AG08395 (cell line): ENCODE results near the gene NEXN.
"Not testable (repeated sequence)": the region's sequence is repeated elsewhere in the genome, so short reads cannot be mapped to it uniquely, and the experiment has no call there.

Experiments
- DNase-seq: peaks from one replicate; pipeline ENCODE4 v3.0.0; 2012; ENCODE audit warnings: mixed read lengths, low spot score

NEXN gene

DNA sequence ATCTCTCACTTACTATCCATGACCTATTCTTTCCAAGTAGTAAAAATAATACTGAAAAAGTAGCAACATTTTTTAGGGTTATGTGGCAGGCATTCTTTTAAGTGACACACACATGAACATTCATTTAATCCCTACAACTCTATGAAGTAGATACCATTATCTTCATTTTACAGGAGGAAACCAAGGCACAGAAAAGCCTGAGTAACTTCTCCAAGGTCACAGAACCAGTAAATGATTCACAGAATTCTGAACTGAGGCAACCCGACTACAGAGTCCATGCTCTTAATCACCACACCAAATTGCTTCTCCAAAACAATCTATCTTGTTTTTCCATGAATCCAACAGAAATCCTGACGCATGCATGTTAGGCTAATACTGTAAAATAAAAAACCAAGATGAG lies 73.0 kb downstream of the NEXN start:
- DNase-seq, result no peak

DNA sequence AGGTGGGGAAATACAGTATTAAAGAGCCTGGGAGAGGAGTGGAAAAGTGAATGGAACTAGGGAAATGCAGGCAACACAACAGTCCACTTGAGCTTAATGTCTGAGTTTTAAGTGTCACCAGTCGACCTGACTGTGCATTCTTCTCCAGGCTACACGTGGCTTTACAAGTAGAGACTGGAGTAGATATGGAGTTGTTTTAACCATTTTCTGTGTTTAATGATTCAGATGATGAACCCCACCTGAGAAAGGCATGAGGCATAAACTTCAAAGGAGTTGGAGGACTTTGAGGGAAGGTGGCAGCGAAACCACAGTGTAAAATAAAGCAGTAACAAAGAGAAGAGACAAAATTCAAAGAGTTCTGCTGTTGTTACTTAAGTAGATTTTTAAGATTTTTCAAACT lies 77.9 kb downstream of the NEXN start:
- DNase-seq, result no peak

DNA sequence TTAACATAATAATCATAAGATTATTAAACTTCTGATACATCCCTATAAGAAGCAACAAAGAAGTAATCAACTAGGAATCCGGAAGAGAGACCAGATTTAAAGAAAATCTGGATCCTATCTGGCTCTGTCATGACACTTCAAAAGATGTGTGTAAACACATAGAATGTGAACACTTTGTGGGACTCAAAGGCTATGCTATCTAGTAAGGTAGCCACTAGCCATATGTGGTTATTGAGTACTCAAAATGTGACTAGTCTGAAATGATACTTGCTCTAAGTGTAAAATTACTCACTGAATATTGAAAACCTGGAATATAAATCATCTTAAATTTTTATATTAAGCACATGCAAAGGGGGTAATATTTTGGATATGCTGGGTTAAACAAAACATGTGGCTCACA lies 81.8 kb downstream of the NEXN start:
- no peak for DNase-seq

DNA sequence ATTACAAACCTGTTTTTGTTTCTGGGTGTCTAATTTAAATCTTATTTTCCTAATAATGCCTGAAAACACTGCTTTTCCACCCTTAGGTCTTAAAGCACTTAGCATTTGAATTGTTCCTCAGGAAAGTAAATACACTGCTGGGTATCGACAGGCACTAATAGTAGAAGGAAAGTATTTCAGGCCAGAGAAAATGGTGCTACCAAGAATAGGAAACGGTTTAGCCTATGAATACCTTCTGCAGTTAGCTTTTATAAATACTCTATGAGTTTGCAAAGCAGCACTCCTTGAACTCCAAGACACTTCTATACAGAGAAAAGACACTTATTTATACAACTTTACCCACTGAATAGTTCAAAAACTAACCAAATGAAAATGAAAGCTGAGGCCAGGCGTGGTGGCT lies 83.7 kb downstream of the NEXN start:
- DNase-seq, result no peak

DNA sequence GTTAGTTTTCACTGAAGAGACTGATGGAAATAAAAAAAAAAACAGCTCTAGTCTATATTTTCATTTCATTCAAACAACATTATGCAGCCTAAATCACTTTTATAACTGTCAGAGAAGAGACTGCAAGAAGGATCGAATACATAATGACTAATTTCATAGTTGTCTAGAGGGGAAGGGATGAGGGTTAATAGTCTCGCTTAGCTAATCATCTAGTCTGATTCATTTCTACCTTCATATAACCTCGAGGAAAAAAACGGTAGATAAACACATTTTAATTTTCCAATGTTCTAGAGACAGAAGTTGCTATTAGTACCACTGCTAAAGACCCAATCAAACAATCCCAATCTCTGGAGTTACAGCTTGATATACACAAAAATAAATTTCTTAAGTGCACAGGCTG lies 87.0 kb downstream of the NEXN start:
- peak; percentile 15 for DNase-seq

DNA sequence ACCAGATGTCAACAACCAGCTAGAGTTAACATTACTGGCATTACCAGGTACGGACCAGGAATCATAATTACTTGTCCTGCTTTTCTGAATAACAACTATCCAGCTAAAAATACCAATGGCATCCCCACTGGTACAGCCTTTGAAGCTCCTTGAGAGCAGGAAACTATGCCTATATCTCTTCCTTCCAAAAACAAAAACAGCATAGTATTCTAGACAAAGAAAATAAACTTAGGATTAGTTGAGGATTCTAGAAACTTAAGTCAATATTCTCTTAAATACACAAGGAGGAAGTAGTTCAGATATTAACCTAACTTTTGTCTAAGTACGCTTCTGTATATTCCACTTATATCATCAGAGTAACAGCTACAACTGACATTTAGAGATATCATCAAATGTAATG lies 87.5 kb downstream of the NEXN start:
- no peak for DNase-seq

DNA sequence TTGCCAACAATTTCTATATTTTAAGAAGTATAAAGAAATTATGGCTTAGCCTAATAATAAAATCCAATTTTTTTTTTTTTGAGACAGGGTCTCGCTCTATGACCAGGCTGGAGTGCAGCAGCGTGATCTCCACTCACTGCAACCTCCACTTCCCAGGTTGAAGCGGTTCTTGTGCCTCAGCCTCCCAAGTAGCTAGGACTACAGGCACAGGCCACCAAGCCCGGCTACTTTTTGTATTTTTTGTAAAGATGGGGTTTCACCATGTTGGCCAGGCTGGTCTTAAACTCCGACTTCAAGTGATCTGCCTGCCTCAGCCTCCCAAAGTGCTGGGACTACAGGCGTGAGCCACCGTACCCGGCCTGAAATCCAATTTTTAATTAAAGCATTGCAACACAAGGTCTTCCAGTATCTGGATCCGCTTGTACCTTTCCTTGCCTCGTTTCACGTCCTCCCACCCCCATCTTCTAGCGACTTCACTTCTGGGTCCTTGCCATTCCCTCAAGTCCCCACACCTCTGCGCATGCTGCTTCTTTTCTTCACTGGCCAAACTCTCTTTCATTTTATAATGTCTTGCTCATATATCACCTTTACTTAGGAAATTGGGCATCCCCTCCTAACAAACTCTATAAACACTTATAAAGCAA lies 88.1 kb downstream of the NEXN start:
- DNase-seq, result no peak

DNA sequence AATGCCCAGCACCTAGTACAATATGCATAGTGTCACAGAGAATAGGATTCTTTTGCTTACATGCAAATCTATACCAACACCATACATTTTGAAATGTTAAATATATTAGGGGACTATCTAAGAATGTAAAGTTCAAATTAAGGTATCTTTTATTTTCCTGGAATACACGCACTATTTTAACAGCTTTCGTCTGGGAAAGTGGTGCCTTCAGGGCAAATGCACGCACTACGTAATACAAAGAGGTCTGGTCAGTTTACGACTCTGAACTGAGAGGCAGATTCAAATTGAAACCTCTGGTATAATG lies 89.5 kb downstream of the NEXN start:
- peak; percentile 71 for DNase-seq

DNA sequence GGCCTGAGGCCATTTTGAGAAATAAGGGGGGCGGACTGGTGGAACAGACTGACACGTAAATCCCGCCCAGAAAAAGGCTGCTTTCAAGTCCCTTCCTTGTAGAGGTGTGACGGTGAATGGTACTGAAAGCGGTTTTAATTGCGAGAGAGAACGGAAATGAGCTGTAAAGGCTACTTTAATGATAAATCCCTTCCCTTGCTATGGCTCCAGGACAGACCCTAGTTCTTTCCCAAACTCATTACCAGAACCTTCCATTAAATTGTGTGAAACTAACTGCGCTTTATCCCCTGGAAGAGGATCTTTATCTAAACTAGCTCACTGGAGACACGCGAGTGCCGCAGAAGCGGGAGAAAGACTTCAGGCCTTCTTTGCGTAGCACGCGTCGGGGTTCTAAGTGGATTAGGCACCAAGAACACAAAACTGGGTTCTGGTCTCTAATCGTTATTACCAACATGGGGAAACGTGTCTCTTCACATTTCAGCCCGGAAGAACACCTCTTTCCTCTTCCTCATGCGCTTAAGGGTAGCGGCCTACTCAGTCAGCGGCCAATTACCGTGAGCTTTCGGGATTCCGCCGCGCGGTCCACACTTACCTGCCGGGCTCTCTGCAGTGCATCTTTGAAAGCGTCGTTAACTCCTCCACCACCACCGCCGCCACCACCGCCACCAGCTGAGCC lies 90.0 kb downstream of the NEXN start:
- DNase-seq, result no peak

DNA sequence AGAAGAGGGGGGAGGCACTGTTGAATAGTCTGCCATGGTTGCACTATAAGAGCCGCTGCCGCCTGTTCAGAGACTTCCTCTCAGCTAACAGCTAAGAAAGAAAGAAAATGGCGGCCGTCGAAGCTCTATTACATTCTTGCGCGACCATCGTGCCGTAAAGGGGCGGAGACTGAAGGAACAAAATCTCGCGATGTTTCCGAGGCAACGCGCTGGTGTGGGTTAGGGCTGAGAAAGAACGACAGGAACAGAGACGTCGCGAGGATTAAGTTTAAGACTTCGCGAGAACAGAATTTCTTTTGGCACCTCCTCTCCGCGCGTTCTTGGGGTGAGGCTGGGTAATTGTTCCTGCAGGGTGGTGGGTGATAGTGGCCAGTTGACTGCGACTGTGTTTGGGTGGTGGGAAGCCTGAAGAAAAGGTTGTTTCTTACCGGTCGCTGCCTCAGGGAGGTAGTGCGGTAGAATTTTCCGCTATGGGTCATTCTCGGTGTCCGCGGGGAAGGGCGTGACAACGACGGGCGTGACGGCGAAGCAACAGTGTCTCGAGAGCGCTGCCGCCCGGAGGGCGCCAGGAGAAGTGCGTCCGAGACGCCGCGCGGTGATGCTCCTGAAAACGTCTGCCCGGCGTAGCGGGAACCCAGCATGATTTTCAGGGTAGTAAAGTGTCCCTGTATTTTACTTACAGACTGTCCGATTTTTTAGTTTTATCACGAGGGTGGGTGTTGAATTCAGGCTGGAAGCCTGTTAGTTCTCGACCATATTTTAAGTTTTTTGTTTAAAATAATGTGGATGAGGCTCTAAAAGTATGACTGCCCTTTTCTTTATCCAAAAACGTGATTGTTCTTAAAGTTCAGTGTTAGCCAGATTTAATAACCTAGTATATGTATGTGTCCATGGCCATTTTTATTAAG lies 90.8 kb downstream of the NEXN start, which contains the start of gene FUBP1:
Gene FUBP1 (minus strand): TSS at position 104 of the 908 bp plus-strand sequence. CDS start 68 bp downstream, at position 36.
- DNase-seq, result peak; percentile 94

DNA sequence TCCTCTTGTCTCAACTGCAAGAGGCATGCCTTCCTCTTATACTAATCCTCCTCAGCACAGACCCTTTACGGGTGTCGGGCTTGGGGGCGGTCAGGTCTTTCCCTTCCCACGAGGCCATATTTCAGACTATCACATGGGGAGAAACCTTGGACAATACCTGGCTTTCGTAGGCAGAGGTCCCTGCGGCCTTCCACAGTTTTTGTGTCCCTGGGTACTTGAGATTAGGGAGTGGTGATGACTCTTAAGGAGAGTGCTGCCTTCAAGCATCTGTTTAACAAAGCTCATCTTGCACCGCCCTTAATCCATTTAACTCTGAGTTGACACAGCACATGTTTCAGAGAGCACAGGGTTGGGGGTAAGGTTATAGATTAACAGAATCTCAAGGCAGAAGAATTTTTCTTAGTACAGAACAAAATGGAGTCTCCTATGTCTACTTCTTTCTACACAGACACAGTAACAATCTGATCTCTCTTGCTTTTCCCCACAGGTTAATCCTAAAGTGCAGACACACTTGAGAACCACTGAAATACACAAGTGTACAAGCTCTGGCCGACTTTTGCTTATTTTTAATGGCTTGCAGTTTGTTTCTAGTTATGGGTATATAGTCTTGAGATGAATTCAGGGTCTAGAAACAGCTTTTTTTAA lies 95.0 kb downstream of the NEXN start:
- DNase-seq, result not testable (repeated sequence)

DNA sequence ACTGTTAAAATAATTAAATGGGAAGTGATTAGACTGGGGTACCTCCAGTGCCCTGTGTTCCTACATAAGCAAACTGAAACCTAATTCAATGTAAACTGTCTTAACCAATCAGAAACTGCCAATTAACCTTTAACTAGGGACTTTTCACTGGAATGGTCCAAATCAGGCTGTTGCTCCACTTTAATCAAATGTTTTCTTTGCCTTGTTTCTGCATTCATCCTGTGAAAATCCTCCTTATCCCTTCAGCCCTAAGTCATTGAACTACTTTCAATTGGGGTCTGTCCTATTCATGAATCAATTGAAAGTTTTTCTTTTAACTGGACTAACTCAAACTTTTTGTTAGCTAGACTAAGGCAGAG lies 95.6 kb downstream of the NEXN start:
- no peak for DNase-seq

DNA sequence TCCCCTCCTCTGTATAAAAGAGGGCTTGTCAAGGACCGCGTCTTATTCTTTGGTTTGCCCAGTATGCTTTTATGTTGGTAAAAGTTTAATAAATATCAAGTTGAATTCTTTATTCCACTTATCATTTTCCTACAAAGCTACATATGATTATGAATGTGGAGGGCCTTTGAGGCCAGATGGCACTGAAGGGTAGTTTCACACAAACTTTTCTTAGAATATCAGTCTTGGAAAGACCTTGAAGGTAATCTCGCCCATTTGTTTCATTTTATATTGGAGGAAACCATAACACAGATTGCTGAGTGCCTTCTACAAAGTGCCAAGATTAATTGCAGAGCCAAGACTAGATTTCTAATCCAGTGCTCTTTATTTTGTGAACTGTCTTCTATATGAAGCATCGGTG lies 96.2 kb downstream of the NEXN start:
- no peak for DNase-seq

DNA sequence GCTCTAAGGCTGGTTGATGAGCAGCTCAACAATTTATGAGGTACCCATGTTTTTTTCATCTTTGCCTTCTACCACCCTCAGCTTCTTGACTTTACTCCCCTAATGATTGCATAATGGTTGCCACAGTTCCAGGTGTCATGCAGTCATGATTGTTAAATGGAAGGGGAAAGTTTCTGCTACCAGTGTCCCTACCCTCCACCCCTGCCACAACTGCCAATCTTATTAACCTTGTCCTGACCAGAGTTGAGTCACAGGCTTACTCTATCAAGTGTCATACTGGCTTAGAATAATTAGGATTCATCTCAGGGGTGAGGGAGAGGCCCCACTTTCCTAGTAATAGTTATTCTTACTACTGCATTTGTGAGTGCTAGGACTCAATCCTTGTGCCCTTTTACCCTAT lies 98.4 kb downstream of the NEXN start:
- no peak for DNase-seq

DNA sequence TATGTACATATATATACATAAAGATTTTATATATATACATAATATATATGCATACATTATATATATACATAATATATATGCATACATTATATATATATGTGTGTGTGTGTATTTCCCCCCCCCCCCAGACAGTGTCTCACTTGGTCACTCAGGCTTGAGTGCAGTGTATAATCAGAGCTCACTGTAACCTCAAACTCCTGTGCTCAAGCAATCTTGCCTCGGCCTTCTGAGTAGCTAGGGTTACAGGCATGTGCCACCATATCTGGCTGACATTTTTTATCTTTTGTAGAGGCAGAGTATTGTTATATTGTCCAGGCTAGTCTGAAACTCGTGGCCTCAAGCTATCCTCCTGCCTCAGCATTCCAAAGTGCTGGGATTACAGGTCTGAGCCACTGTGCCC lies 99.5 kb downstream of the NEXN start:
- no peak for DNase-seq

DNA sequence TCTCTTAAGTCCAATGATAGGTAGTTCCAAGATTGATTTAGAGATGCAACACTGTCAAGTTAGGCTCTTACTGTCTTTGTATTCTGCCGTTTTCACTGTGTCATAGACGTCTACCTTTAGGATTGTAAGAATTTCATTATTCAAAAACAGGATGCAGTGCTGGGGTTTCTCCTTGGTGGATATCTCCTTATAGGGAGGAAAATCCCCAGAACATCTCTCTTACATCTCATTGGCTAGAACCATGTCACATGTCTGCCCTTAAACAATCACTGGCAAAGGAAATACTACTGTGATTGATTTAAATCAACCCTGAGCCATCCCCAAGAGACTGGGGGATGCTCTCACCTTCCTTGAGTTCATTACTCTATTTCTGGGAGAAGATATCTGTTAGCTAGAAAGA lies 101.3 kb downstream of the NEXN start:
- DNase-seq, result no peak

DNA sequence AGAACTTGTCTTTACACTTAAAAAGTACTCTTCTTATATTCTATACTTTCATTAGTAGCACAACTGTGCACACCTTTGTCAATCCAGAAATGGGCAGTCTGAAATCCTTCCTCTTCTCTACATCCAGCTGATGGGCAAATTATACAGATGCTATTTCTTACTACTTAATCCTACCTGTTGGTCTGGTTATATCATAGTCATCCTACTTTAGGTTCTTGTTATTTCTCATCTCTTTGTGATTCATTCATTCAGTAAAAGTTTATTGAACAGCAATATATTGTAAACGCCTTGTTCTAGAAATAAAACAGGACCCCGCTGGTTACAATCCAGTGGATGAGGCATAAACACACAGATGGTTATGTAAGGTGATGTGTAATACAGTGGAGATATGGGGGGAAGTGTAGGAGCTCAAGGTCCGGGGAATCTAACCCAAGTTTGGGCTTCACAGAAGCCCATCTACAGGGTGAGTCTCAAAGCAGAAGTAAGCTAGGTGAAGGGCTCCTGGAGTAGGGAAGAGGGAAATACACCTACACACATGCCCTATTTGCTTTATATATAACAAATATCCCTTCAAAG lies 102.3 kb downstream of the NEXN start:
- DNase-seq, result no peak

DNA sequence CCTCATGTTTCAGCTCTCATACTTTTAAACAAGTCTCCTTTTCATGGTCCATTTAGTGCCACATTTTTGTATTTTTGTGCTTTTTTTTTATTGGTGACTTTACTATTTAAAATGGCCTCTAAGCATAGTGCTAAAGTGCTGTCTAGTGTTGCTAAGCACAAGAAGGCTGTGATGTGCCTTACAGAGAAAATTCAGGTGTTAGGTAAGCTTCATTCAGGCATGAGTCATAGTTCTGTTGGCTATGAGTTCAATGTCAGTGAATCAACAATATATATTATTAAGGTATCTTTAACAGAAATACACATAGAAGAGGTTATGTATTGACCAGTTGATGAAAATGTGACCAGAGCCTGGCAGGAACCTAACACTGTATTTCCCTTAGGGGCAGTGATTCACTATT lies 103.2 kb downstream of the NEXN start:
- no peak for DNase-seq
